ENCODE measurements around the gene NASP.

The NASP gene

GRCh38 chr1:45620588-45621500, 37.0 kb downstream of the NASP start:
- no peak for DNase-seq (ENCODE audit: low read depth in 2 of 2)

GRCh38 chr1:45621501-45621836, 37.6 kb downstream of the NASP start:
- no peak for DNase-seq (ENCODE audit: low read depth in 2 of 2)

GRCh38 chr1:45621895-45622523, 38.2 kb downstream of the NASP start:
- no peak for DNase-seq (ENCODE audit: low read depth in 2 of 2)

- DNase-seq (ENCODE audit: low read depth in 2 of 2) = no peak
Measured at GRCh38 chr1:45622524-45623394, 38.9 kb downstream of the NASP start.

- DNase-seq (ENCODE audit: low read depth in 2 of 2) = no peak
Measured at GRCh38 chr1:45623972-45624371, 40.1 kb downstream of the NASP start, which contains the start of gene CCDC17. TSS of gene CCDC17 (minus strand) at chr1:45624054. CDS start at chr1:45623909, 145 bp downstream.

- DNase-seq (ENCODE audit: low read depth in 2 of 2) = no peak
Measured at GRCh38 chr1:45629035-45629434, 45.2 kb downstream of the NASP start.

GRCh38 chr1:45630429-45630828, 46.6 kb downstream of the NASP start:
- DNase-seq (ENCODE audit: low read depth in 2 of 2) = no peak

- no peak for DNase-seq (ENCODE audit: low read depth in 2 of 2)
Measured at GRCh38 chr1:45635211-45635610, 51.4 kb downstream of the NASP start.

- DNase-seq (ENCODE audit: low read depth in 2 of 2) = no peak
Measured at GRCh38 chr1:45640293-45640692, 56.5 kb downstream of the NASP start.

GRCh38 chr1:45643321-45643720, 59.5 kb downstream of the NASP start:
- DNase-seq (ENCODE audit: low read depth in 2 of 2) = no peak

GRCh38 chr1:45643978-45644377, 60.1 kb downstream of the NASP start:
- no peak for DNase-seq (ENCODE audit: low read depth in 2 of 2)

- no peak for DNase-seq (ENCODE audit: low read depth in 2 of 2)
Measured at GRCh38 chr1:45644661-45645060, 60.8 kb downstream of the NASP start.

GRCh38 chr1:45647248-45648021, 63.6 kb downstream of the NASP start:
- DNase-seq (ENCODE audit: low read depth in 2 of 2) = no peak

- DNase-seq (ENCODE audit: low read depth in 2 of 2) = no peak
Measured at GRCh38 chr1:45654540-45655280, 70.9 kb downstream of the NASP start.

GRCh38 chr1:45656573-45657226, 72.9 kb downstream of the NASP start:
- DNase-seq (ENCODE audit: low read depth in 2 of 2) = no peak

- no peak for DNase-seq (ENCODE audit: low read depth in 2 of 2)
Measured at GRCh38 chr1:45658171-45658570, 74.3 kb downstream of the NASP start.

GRCh38 chr1:45659222-45659621, 75.4 kb downstream of the NASP start:
- no peak for DNase-seq (ENCODE audit: low read depth in 2 of 2)

- DNase-seq (ENCODE audit: low read depth in 2 of 2) = no peak
Measured at GRCh38 chr1:45660336-45660735, 76.5 kb downstream of the NASP start.

GRCh38 chr1:45666836-45667235, 83.0 kb downstream of the NASP start:
- no peak for DNase-seq (ENCODE audit: low read depth in 2 of 2)
